Endothelial cell of umbilical vein (primary cell): ENCODE measurements around the gene CACNA1F. TPM values are rescaled to one million over a fixed set of nuclear protein-coding genes. Genes with fewer than 3 reads are reported as not detected.

Experiments
- BruUV-seq: library from RNA; stranded (reverse); fragments of 400-500 nt; replicated peaks from 2 replicates; lab custom pipeline; 2021; lab: Mats Ljungman, UMichigan
- CTCF ChIA-PET: fragments of 300-600, 350-600 bp; sonication (Branson Sonifier 250); formaldehyde crosslinking; loops from one replicate; lab custom pipeline; 2021; ENCODE audit warnings: antibody characterized with exemption, inconsistent platforms; lab: Charles Lee
- POLR2A ChIA-PET: fragments of 300-600, 350-600 bp; sonication (Branson Sonifier 250); formaldehyde crosslinking; loops from one replicate; lab custom pipeline; 2021; ENCODE audit warnings: antibody characterized with exemption, inconsistent platforms; lab: Charles Lee
- DNase-seq: peaks from one replicate; pipeline ENCODE4 v3.0.0-alpha.2; 2011; ENCODE audit warnings: low read depth, low spot score
- FAIRE-seq: peaks from 2 replicates; lab custom pipeline; 2011; peaks lifted over from hg19 to GRCh38; lab: Jason Lieb, UNC
- H2AFZ ChIP-seq: 2 replicates; pipeline ENCODE4 v1.6.0; 2012; ENCODE audit warnings: low read depth, low read length, control low read depth, inconsistent platforms
- H3K27ac ChIP-seq: 2 replicates; pipeline ENCODE4 v1.5.1; 2011; ENCODE audit warnings: low read depth, mild to moderate bottlenecking, control low read depth, low read length, moderate library complexity; ENCODE audit not compliant: insufficient read depth
- H3K27me3 ChIP-seq, 2 experiments: 2 replicates each; pipeline versions ENCODE4 v1.6.0 to v1.6.1; 2011; ENCODE audit warnings: low read length in 2 of 2, mixed read lengths in 1 of 2; ENCODE audit not compliant: control insufficient read depth in 2 of 2, insufficient read depth in 2 of 2
- H3K36me3 ChIP-seq, 2 experiments: 2 replicates in 1 of 2; 3 replicates in 1 of 2; pipeline ENCODE4 v1.5.1; 2011; ENCODE audit warnings: low read length in 2 of 2, mild to moderate bottlenecking in 1 of 2, moderate library complexity in 1 of 2; ENCODE audit not compliant: control insufficient read depth in 2 of 2, insufficient read depth in 2 of 2; ENCODE audit errors: extremely low read depth in 1 of 2
- H3K4me1 ChIP-seq: 3 replicates; pipeline ENCODE4 v1.5.1; 2011; ENCODE audit warnings: mild to moderate bottlenecking, low read length; ENCODE audit not compliant: control insufficient read depth, insufficient read depth; ENCODE audit errors: extremely low read depth
- H3K4me2 ChIP-seq: 2 replicates; pipeline ENCODE4 v1.6.1; 2011; ENCODE audit warnings: low read length, control low read depth, mixed read lengths; ENCODE audit not compliant: insufficient read depth
- H3K4me3 ChIP-seq, 3 experiments: fragments of 200-600 bp in 1 of 3; sonication (generic), shearing (Covaris generic) in 1 of 3; replicated peaks in 1 of 3; 2 replicates each; pipeline ENCODE4 v1.5.1; 2011 to 2016; ENCODE audit warnings: control low read depth in 3 of 3, low read length in 3 of 3, mild to moderate bottlenecking in 2 of 3, inconsistent platforms in 1 of 3, low read depth in 1 of 3, moderate library complexity in 1 of 3; ENCODE audit not compliant: insufficient read depth in 1 of 3
- H3K79me2 ChIP-seq: 2 replicates; pipeline ENCODE4 v1.6.0; 2012; ENCODE audit warnings: low read length, inconsistent platforms; ENCODE audit not compliant: control insufficient read depth, insufficient read depth
- H3K9ac ChIP-seq: replicated peaks from 2 replicates; pipeline ENCODE3; 2011; ENCODE audit warnings: low read length, control low read depth; ENCODE audit not compliant: insufficient read depth; ENCODE audit errors: extremely low read depth
- H3K9me1 ChIP-seq: replicated peaks from 3 replicates; pipeline ENCODE4 v1.6.0; 2011; ENCODE audit warnings: mild to moderate bottlenecking, low read length; ENCODE audit not compliant: control insufficient read depth, insufficient read depth; ENCODE audit errors: extremely low read depth
- H3K9me3 ChIP-seq: replicated peaks from 2 replicates; pipeline ENCODE4 v1.5.1; 2012; ENCODE audit warnings: low read length, inconsistent platforms; ENCODE audit not compliant: control insufficient read depth, insufficient read depth
- H4K20me1 ChIP-seq: replicated peaks from 2 replicates; pipeline ENCODE3; 2011; ENCODE audit warnings: mild to moderate bottlenecking, low read length; ENCODE audit not compliant: control insufficient read depth, insufficient read depth; ENCODE audit errors: extremely low read depth
- EZH2 ChIP-seq: IDR thresholded peaks from 2 replicates; pipeline ENCODE4 v1.6.1; 2012; ENCODE audit warnings: borderline replicate concordance, low read depth, mild to moderate bottlenecking, moderate library complexity, low read length, inconsistent platforms; ENCODE audit not compliant: severe bottlenecking
- FOS ChIP-seq: IDR thresholded peaks from 2 replicates; pipeline ENCODE4 v1.6.1; 2011; ENCODE audit warnings: mild to moderate bottlenecking, low read length, moderate library complexity, borderline replicate concordance; ENCODE audit not compliant: insufficient read depth
- GATA2 ChIP-seq: IDR thresholded peaks from 2 replicates; pipeline ENCODE4 v1.7.0; 2011; ENCODE audit warnings: low read depth, mild to moderate bottlenecking, moderate library complexity, mixed read lengths, low read length; ENCODE audit not compliant: insufficient read length, insufficient read depth
- JUN ChIP-seq: IDR thresholded peaks from 2 replicates; pipeline ENCODE4 v1.6.1; 2011; ENCODE audit warnings: borderline replicate concordance, low read depth; ENCODE audit not compliant: insufficient read length, insufficient read depth
- MAX ChIP-seq: IDR thresholded peaks from 2 replicates; pipeline ENCODE4 v1.6.1; 2011; ENCODE audit not compliant: insufficient read depth, insufficient read length
- POLR2A ChIP-seq: IDR thresholded peaks from 2 replicates; pipeline ENCODE4 v1.6.1; 2012; ENCODE audit warnings: low read depth, mild to moderate bottlenecking, control low read depth, low read length
- dilution Hi-C: fragments of 300-500 bp; cut with MboI; formaldehyde crosslinking; loops from one replicate; pipeline ENCODE4 v1.15.0; 2019; ENCODE audit warnings: low sequenced_read_pairs; ENCODE audit not compliant: extremely low pct_ligation_motif_present
- intact Hi-C: fragments of 100-400 bp; cut with micrococcal nuclease; formaldehyde crosslinking; loops from one replicate; pipeline ENCODE4 v1.10.0; 2022
- polyA plus RNA-seq, 4 experiments: library from polyadenylated mRNA; depleted of rRNA in 3 of 4; stranded (reverse) in 3 of 4; unstranded in 1 of 4; fragments of >200 nt; gene quantifications; 2 replicates each; pipeline versions ENCODE4 v1.2.1 to v1.2.3, GENCODE V29; 2011 to 2012; ENCODE audit warnings: missing spikeins in 1 of 4
- total RNA-seq: library from RNA; stranded (reverse); gene quantifications from 2 replicates; pipeline ENCODE4 v1.2.3, GENCODE V29; 2021
- TF ChIP-seq, protein P1 (sequence below), 2 donors: IDR thresholded peaks; 1 replicate in 1 of 2; 2 replicates in 1 of 2; pipeline ENCODE4 v1.5.1; 2011; ENCODE audit warnings: low read length in 2 of 2, mild to moderate bottlenecking in 2 of 2, moderate library complexity in 2 of 2, control low read depth in 1 of 2, inconsistent platforms in 1 of 2, low read depth in 1 of 2; ENCODE audit not compliant: insufficient read depth in 1 of 2; ENCODE audit errors: extremely low read depth in 1 of 2

The CACNA1F gene
- total and polyA plus RNA-seq, 2 donors (not counting 3 experiments of a cell fraction or from before 2014, with no cell fraction given) = not detected

- TF ChIP-seq MAX = no peak
- TF ChIP-seq EZH2 = no peak
- TF ChIP-seq POLR2A = no peak
- TF ChIP-seq FOS = no peak
- TF ChIP-seq, protein P1, sequence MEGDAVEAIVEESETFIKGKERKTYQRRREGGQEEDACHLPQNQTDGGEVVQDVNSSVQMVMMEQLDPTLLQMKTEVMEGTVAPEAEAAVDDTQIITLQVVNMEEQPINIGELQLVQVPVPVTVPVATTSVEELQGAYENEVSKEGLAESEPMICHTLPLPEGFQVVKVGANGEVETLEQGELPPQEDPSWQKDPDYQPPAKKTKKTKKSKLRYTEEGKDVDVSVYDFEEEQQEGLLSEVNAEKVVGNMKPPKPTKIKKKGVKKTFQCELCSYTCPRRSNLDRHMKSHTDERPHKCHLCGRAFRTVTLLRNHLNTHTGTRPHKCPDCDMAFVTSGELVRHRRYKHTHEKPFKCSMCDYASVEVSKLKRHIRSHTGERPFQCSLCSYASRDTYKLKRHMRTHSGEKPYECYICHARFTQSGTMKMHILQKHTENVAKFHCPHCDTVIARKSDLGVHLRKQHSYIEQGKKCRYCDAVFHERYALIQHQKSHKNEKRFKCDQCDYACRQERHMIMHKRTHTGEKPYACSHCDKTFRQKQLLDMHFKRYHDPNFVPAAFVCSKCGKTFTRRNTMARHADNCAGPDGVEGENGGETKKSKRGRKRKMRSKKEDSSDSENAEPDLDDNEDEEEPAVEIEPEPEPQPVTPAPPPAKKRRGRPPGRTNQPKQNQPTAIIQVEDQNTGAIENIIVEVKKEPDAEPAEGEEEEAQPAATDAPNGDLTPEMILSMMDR (IDR thresholded peaks at IDR 0.05; ENCODE audit: extremely low read depth in 1 of 2, insufficient read depth in 1 of 2, low read depth in 1 of 2, low read length in 2 of 2) = no peak
- TF ChIP-seq JUN = no peak
- no peak for TF ChIP-seq GATA2
- Histone ChIP-seq H3K36me3 (no peaks in the 10 kb centered on the region), H3K4me2 (no peak overlapping the region), H3K27ac (no peak overlapping the region), H3K9ac (no peak overlapping the region), H2AFZ (no peak overlapping the region), H3K9me1 (no peaks in the 10 kb centered on the region), H3K9me3 (no peaks in the 10 kb centered on the region), H3K27me3 (no peaks in the 10 kb centered on the region), H4K20me1 (no peaks in the 10 kb centered on the region), H3K4me1 (no peaks in the 10 kb centered on the region), H3K4me3 (no peak overlapping the region), H3K79me2 (no peaks in the 10 kb centered on the region)
- POLR2A ChIA-PET = no interaction called here
- dilution Hi-C loops (no loop called here), intact Hi-C loops (no loop called here)
- no peak for DNase-seq
- BruUV-seq = no TSS peak
- CTCF ChIA-PET = no interaction called here
- no peak for FAIRE-seq
These were observed 22.7 kb downstream of the CACNA1F start for GRCh38 chrX:49210406-49210805.
